ENCODE results near the gene LDLRAD4. TPM values are rescaled to one million over a fixed set of nuclear protein-coding genes. Genes with fewer than 3 reads are reported as not detected.
"Not testable (repeated sequence)": the region's sequence is repeated elsewhere in the genome, so short reads cannot be mapped to it uniquely, and the experiment has no call there.

The LDLRAD4 gene
- total RNA-seq, 2 experiments from 2014 or later, result 37.3 to 38.5 TPM

GRCh38 chr18:13487237-13487636 lies 268.7 kb downstream of the LDLRAD4 start:
- TF ChIP-seq CTCF (IDR thresholded peaks at IDR 0.05), result no peak
- ATAC-seq, result peak; percentile 45
- intact Hi-C loops (cut with micrococcal nuclease), result no loop called here
- CTCF ChIA-PET, result no interaction called here
- Mint-ChIP-seq H3K4me3 (no peak overlapping the region), H3K27me3 (no peaks in the 10 kb centered on the region), H3K4me1 (ENCODE audit: low read depth) (peaks cover 35% of the 10 kb centered on the region), H3K9me3 (no peaks in the 10 kb centered on the region), H3K36me3 (ENCODE audit: low read depth) (peaks cover 11% of the 10 kb centered on the region), H3K27ac (peak overlapping the region; percentile 62)
- POLR2A ChIA-PET, result no interaction called here
- no peak for DNase-seq

- no peak for TF ChIP-seq CTCF (IDR thresholded peaks at IDR 0.05)
- Mint-ChIP-seq H3K4me1 (ENCODE audit: low read depth) (peaks cover 23% of the 10 kb centered on the region), H3K9me3 (no peaks in the 10 kb centered on the region), H3K36me3 (ENCODE audit: low read depth) (peaks cover 12% of the 10 kb centered on the region), H3K27me3 (no peaks in the 10 kb centered on the region), H3K27ac (no peak overlapping the region), H3K4me3 (no peak overlapping the region)
- CTCF ChIA-PET, result no interaction called here
- intact Hi-C loops (cut with micrococcal nuclease), result no loop called here
- ATAC-seq (peak; percentile 32), DNase-seq (no peak)
- POLR2A ChIA-PET, result interaction anchor here (0.6 kb wide), 1 partner anchor 42 kb away, joined by 3 read pairs; no protein-coding TSS in a partner anchor
These were observed 269.8 kb downstream of the LDLRAD4 start for GRCh38 chr18:13488281-13488929.

GRCh38 chr18:13489303-13489702 lies 270.7 kb downstream of the LDLRAD4 start:
- intact Hi-C loops (cut with micrococcal nuclease); POLR2A ChIA-PET; H3K27ac Mint-ChIP-seq; ATAC-seq; CTCF ChIA-PET; H3K4me3 Mint-ChIP-seq; H3K9me3 Mint-ChIP-seq; H3K27me3 Mint-ChIP-seq; DNase-seq: not testable (repeated sequence)
- Mint-ChIP-seq H3K4me1 (ENCODE audit: low read depth) (peaks cover 15% of the 10 kb centered on the region), H3K36me3 (ENCODE audit: low read depth) (peaks cover 12% of the 10 kb centered on the region)

- intact Hi-C loops (cut with micrococcal nuclease), result no loop called here
- CTCF ChIA-PET, result no interaction called here
- DNase-seq, result no peak
- POLR2A ChIA-PET, result interaction anchor here (0.9 to 1.2 kb wide), 2 partner anchors 8 to 11 kb away, joined by 3 to 4 read pairs; no protein-coding TSS in a partner anchor
- no peak for ATAC-seq
- TF ChIP-seq CTCF (IDR thresholded peaks at IDR 0.05), result no peak
- Mint-ChIP-seq H3K9me3 (no peaks in the 10 kb centered on the region), H3K36me3 (ENCODE audit: low read depth) (peaks cover 14% of the 10 kb centered on the region), H3K27ac (no peak overlapping the region), H3K4me1 (ENCODE audit: low read depth) (peaks cover 17% of the 10 kb centered on the region), H3K27me3 (no peaks in the 10 kb centered on the region), H3K4me3 (no peak overlapping the region)
These were observed 272.6 kb downstream of the LDLRAD4 start for GRCh38 chr18:13491138-13491537.

- ChIA-PET POLR2A (interaction anchor here (0.9 to 1.2 kb wide), 2 partner anchors 9 to 10 kb away, joined by 3 to 4 read pairs; no protein-coding TSS in a partner anchor), CTCF (no interaction called here)
- Mint-ChIP-seq H3K27me3 (no peaks in the 10 kb centered on the region), H3K36me3 (ENCODE audit: low read depth) (peaks cover 19% of the 10 kb centered on the region), H3K27ac (no peak overlapping the region), H3K4me1 (ENCODE audit: low read depth) (peaks cover 23% of the 10 kb centered on the region), H3K9me3 (no peaks in the 10 kb centered on the region), H3K4me3 (no peak overlapping the region)
- no peak for DNase-seq
- TF ChIP-seq CTCF (IDR thresholded peaks at IDR 0.05), result no peak
- intact Hi-C loops (cut with micrococcal nuclease), result no loop called here
- ATAC-seq, result no peak
These were observed 273.8 kb downstream of the LDLRAD4 start for GRCh38 chr18:13492314-13492713.
